K562 (cell line): ENCODE results near the gene GPR83. TPM values are rescaled to one million over a fixed set of nuclear protein-coding genes. Genes with fewer than 3 reads are reported as not detected.
A peak's percentile ranks its signal among the peaks of the same experiment; 100 is the strongest.

ENCODE experiments used
- ATAC-seq: fragments of 200-7000 bp; cut with Tn5 transposase; 3 replicates; pipeline ENCODE4 v1.9.1; 2020; ENCODE audit warnings: moderate library complexity
- BruUV-seq: library from RNA; stranded (reverse); fragments of 400-500 nt; replicated peaks from 2 replicates; lab custom pipeline; 2021; lab: Mats Ljungman, UMichigan
- CTCF ChIA-PET: fragments of 300-600 bp; formaldehyde crosslinking; extraction: SDS; loops from one replicate; lab custom pipeline; 2021; ENCODE audit warnings: low intra/inter-chr PET ratio; lab: Yijun Ruan, JAX
- POLR2A ChIA-PET: fragments of 300-600, 350-650 bp; sonication (Branson Sonifier 250); formaldehyde crosslinking; extraction: SDS; loops from one replicate; lab custom pipeline; 2021; ENCODE audit warnings: antibody characterized with exemption, inconsistent platforms; lab: Yijun Ruan, JAX
- DNase-seq, 4 experiments: peaks; one replicate each; pipeline versions ENCODE4 v3.0.0 to v3.0.0-alpha.2; 2011 to 2018; ENCODE audit warnings: low spot score in 3 of 4, mixed read lengths in 3 of 4; ENCODE audit errors: extremely low read depth in 1 of 4
- FAIRE-seq: peaks from 2 replicates; lab custom pipeline; 2011; peaks lifted over from hg19 to GRCh38; lab: Jason Lieb, UNC
- H2AFZ ChIP-seq: 2 replicates; pipeline ENCODE4 v1.6.0; 2011; ENCODE audit warnings: low read depth, low read length, control low read depth, inconsistent platforms
- H3K27ac ChIP-seq: fragments of 200-600 bp; 3 replicates; pipeline ENCODE4 v1.8.0; 2011; ENCODE audit warnings: low read depth, mild to moderate bottlenecking, control low read depth, inconsistent platforms, low read length, moderate library complexity, mixed read lengths; ENCODE audit errors: extremely low read depth
- H3K27me3 ChIP-seq, 2 experiments: fragments of 300-600 bp in 1 of 2; 2 replicates in 1 of 2; 3 replicates in 1 of 2; pipeline versions ENCODE4 v1.6.0 to v1.8.0; 2011; ENCODE audit warnings: inconsistent platforms in 2 of 2, low read length in 2 of 2, mild to moderate bottlenecking in 1 of 2, mixed read lengths in 1 of 2, moderate library complexity in 1 of 2; ENCODE audit not compliant: control insufficient read depth in 2 of 2, insufficient read depth in 2 of 2
- H3K36me3 ChIP-seq: fragments of 300-600 bp; 3 replicates; pipeline ENCODE4 v1.8.0; 2011; ENCODE audit warnings: mild to moderate bottlenecking, low read length, inconsistent platforms; ENCODE audit not compliant: control insufficient read depth, insufficient read depth
- H3K4me1 ChIP-seq, 2 experiments: fragments of 200-600 bp in 1 of 2; replicated peaks in 1 of 2; 2 replicates in 1 of 2; 3 replicates in 1 of 2; pipeline versions ENCODE4 v1.5.1 to v1.8.0; 2011; ENCODE audit warnings: inconsistent platforms in 2 of 2, low read length in 2 of 2, mild to moderate bottlenecking in 1 of 2, mixed read lengths in 1 of 2, moderate library complexity in 1 of 2; ENCODE audit not compliant: control insufficient read depth in 2 of 2, insufficient read depth in 2 of 2
- H3K4me2 ChIP-seq: 2 replicates; pipeline ENCODE4 v1.6.1; 2011; ENCODE audit warnings: low read length, control low read depth, inconsistent platforms, mixed read lengths; ENCODE audit not compliant: insufficient read depth
- H3K4me3 ChIP-seq: fragments of 200-600 bp; sonication (generic), shearing (Covaris generic); 2 replicates; pipeline ENCODE4 v1.5.1; 2016; ENCODE audit warnings: control low read depth, inconsistent platforms
- H3K79me2 ChIP-seq: fragments of 200-600 bp; 3 replicates; pipeline ENCODE4 v1.8.0; 2011; ENCODE audit warnings: low read length, inconsistent platforms; ENCODE audit not compliant: control insufficient read depth, insufficient read depth
- H3K9ac ChIP-seq, 2 experiments: 2 replicates each; pipeline versions ENCODE4 v1.6.0 to v1.6.1; 2011; ENCODE audit warnings: low read depth in 2 of 2, low read length in 2 of 2, control low read depth in 1 of 2, inconsistent platforms in 1 of 2, mild to moderate bottlenecking in 1 of 2, mixed read lengths in 1 of 2; ENCODE audit not compliant: insufficient read depth in 1 of 2
- H3K9me1 ChIP-seq: one replicate; pipeline ENCODE4 v1.6.0; 2011; ENCODE audit warnings: inconsistent platforms, mild to moderate bottlenecking, low read length, moderate library complexity; ENCODE audit not compliant: control insufficient read depth, insufficient read depth
- H3K9me3 ChIP-seq: replicated peaks from 2 replicates; pipeline ENCODE4 v1.5.1; 2011; ENCODE audit warnings: low read depth, low read length, inconsistent platforms; ENCODE audit not compliant: control insufficient read depth, insufficient read depth
- H4K20me1 ChIP-seq: replicated peaks from 2 replicates; pipeline ENCODE4 v1.6.1; 2011; ENCODE audit warnings: low read length, inconsistent platforms, mixed read lengths; ENCODE audit not compliant: control insufficient read depth, insufficient read depth
- C11orf30 ChIP-seq: fragments of 450-650 bp; IDR thresholded peaks from 2 replicates; pipeline ENCODE4 v1.6.1; 2016; ENCODE audit warnings: low read depth, mild to moderate bottlenecking
- MAFF ChIP-seq: IDR thresholded peaks from 2 replicates; pipeline ENCODE4 v1.6.1; 2012; ENCODE audit warnings: low read length, improper control_type of control experiment
- MAFG ChIP-seq: fragments of 450-650 bp; conservative IDR thresholded peaks from 2 replicates; pipeline ENCODE4 v1.6.1; 2016; ENCODE audit warnings: missing genetic modification characterization, missing compliant biosample characterization
- MED1 ChIP-seq: sonication (generic); formaldehyde crosslinking; IDR thresholded peaks from 2 replicates; pipeline ENCODE4 v1.8.1; 2023; ENCODE audit warnings: missing genetic modification reagents, borderline replicate concordance
- POLR2B ChIP-seq: fragments of 450-650 bp; IDR thresholded peaks from 2 replicates; pipeline ENCODE4 v1.6.1; 2018; ENCODE audit warnings: low read depth; ENCODE audit not compliant: partially characterized antibody
- SOX6 ChIP-seq: fragments of 450-650 bp; IDR thresholded peaks from 2 replicates; pipeline ENCODE4 v1.6.1; 2014; ENCODE audit warnings: mild to moderate bottlenecking
- TRIM24 ChIP-seq, 2 experiments: fragments of 450-650 bp; IDR thresholded peaks; 2 replicates each; pipeline ENCODE4 v1.6.1; 2016
- ZNF165 ChIP-seq: fragments of 250-450 bp; sonication (Bioruptor Pico); IDR thresholded peaks from 2 replicates; pipeline ENCODE4 v1.4.0; 2020; ENCODE audit warnings: borderline replicate concordance
- ZNF316 ChIP-seq: fragments of 450-650 bp; IDR thresholded peaks from 2 replicates; pipeline ENCODE4 v1.6.1; 2016
- WGBS: fragments of 100-300 bp; shearing (Covaris generic); methylation state at CpG from one replicate; pipeline ENCODE4 v1.1.6; 2016; ENCODE audit warnings: low coverage, mixed read lengths; ENCODE audit not compliant: insufficient coverage; ENCODE audit errors: missing lambda C conversion rate; 5-methylcytosine and 5-hydroxymethylcytosine counted together
- in situ Hi-C: fragments of 300-500 bp; cut with MboI; formaldehyde crosslinking; loops from 4 replicates; pipeline ENCODE4 v1.15.0; 2018; ENCODE audit warnings: inconsistent platforms, mixed read lengths
- intact Hi-C: fragments of 100-400 bp; cut with micrococcal nuclease; formaldehyde crosslinking; loops from 2 replicates; pipeline ENCODE4 v1.14.2; 2022
- polyA plus RNA-seq, 8 experiments: library from polyadenylated mRNA; depleted of rRNA in 4 of 8; stranded (reverse) in 5 of 8; unstranded in 3 of 8; fragments of >200 nt; fragmentation: Nextera tagmentation in 2 of 8; fragmentation: Illumina TruSeq in 1 of 8; extraction: Ambion mirVana in 2 of 8; extraction: Trizol in 1 of 8; gene quantifications; 2 replicates each; pipeline versions ENCODE4 v1.2.1 to v1.2.3, GENCODE V29; 2011 to 2014; ENCODE audit warnings: inconsistent platforms in 1 of 8, missing spikeins in 1 of 8
- total RNA-seq, 7 experiments: library from RNA; depleted of rRNA in 6 of 7; stranded (reverse); fragments of >200 nt in 6 of 7; fragmentation: Illumina TruSeq in 2 of 7; extraction: Trizol in 2 of 7; gene quantifications; 2 replicates each; pipeline versions ENCODE4 v1.2.1 to v1.2.3, GENCODE V29; 2011 to 2021; ENCODE audit warnings: low replicate concordance in 1 of 7
- TF ChIP-seq, protein P1 (sequence below): fragments of 250-450 bp; sonication (Bioruptor Pico); IDR thresholded peaks from 2 replicates; pipeline ENCODE4 v1.8.0; 2022; ENCODE audit warnings: moderate library complexity, mild to moderate bottlenecking, inconsistent platforms

GPR83 gene
- total and polyA plus RNA-seq, 9 of the 15 experiments (the other 6 are each of a cell fraction or from before 2014, with no cell fraction given): 0.03 to 0.13 (median 0.08) TPM; not detected in 2

DNA sequence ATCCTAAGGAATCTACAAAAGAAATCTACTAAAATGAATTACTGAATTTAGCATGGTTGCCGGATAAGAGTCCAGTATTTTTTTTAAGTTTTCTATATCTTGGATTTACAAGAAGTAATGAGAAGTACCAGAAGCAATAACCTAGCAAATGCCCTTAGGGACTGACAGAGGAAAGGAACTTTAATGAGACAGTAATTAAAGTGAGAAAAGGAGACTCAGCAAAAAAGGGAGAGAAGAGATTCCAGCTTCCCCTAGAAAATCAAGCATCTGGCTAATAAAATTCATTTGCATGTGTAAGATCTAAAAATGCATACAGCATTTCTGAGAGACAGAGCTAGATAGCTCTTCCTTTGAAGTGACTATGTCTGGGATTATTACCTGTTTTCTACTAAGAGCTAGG, 57.7 kb downstream of the GPR83 start:
- Histone ChIP-seq H3K4me2 (no peak overlapping the region), H3K27ac (no peak overlapping the region), H3K4me1 (no peaks in the 10 kb centered on the region), H2AFZ (no peak overlapping the region), H3K9me3 (no peaks in the 10 kb centered on the region), H3K9me1 (no peaks in the 10 kb centered on the region), H3K36me3 (no peaks in the 10 kb centered on the region), H4K20me1 (no peaks in the 10 kb centered on the region), H3K79me2 (no peaks in the 10 kb centered on the region), H3K4me3 (no peak overlapping the region), H3K9ac (no peak overlapping the region), H3K27me3 (no peaks in the 10 kb centered on the region)
- BruUV-seq: no TSS peak
- intact Hi-C loops: loop anchor here (10.0 kb wide), 1 partner anchor 139 kb away; no protein-coding TSS in a partner anchor
- CTCF ChIA-PET: no interaction called here
- FAIRE-seq (no peak), ATAC-seq (no peak), DNase-seq (no peak)
- in situ Hi-C loops: no loop called here
- POLR2A ChIA-PET: no interaction called here
- WGBS: 0% methylated on average over 1 of the region's 1 CpG
- no peak for TF ChIP-seq SOX6
- no peak for TF ChIP-seq MED1 (CRISPR knock-in tag)
- 0 out of 2 replicates have a peak, but pooled peaks have one; percentile 23 for TF ChIP-seq MAFG (tag)
- TF ChIP-seq ZNF165 (CRISPR knock-in tag): no peak
- TF ChIP-seq, protein P1, sequence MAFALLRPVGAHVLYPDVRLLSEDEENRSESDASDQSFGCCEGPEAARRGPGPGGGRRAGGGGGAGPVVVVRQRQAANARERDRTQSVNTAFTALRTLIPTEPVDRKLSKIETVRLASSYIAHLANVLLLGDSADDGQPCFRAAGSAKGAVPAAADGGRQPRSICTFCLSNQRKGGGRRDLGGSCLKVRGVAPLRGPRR: no peak
- peak; percentile 25; the same call in 1 of the 2 replicates for TF ChIP-seq C11orf30
- no peak for TF ChIP-seq POLR2B
- peak; percentile 59 for TF ChIP-seq ZNF316
- 0 out of 2 replicates have a peak, but pooled peaks have one; percentile 5 for TF ChIP-seq MAFF
- TF ChIP-seq TRIM24 (IDR thresholded peaks at IDR 0.05): no peak
